HG03439 (cell line): ENCODE results near the gene MRPL24.
"Not testable (repeated sequence)": the region's sequence is repeated elsewhere in the genome, so short reads cannot be mapped to it uniquely, and the experiment has no call there.

Experiments used
- ATAC-seq: cut with Tn5 transposase; IDR thresholded peaks from one replicate; pipeline ENCODE4 v1.9.1; 2021; ENCODE audit warnings: mild to moderate bottlenecking, moderate library complexity; ENCODE audit not compliant: unreplicated experiment

MRPL24 gene

GRCh38 chr1:156760796-156761104 lies 19.9 kb upstream of the MRPL24 start:
- ATAC-seq = no peak

GRCh38 chr1:156760092-156760795 lies 19.4 kb upstream of the MRPL24 start:
- no peak for ATAC-seq

DNA sequence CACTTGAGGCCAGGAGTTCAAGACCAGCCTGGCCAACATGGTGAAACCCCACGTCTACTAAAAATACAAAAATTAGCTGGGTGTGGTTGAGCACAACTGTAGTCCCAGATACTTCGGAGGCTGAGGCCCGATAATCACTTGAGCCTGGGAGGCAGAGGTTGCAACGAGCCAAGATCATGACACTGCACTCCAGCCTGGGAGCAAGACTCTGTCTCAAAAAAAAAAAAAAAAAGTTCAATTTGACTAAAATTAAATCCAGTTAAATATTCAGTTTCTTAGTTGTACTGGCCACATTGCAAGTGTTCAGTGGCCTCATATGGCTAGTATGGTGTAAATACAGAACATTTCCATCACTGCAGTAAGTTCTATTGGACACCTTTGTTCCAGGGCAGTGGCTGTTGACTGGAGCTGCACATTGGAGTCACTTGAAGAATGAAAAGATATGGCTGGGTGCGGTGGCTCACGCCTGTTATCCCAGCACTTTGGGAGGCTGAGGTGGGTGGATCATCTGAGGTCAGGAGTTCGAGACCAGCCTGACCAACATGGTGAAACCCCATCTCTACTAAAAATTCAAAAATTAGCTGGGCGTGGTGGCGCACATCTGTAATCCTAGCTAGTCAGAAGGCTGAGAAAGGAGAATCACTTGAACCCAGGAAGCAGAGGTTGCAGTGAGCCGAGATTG lies 16.8 kb upstream of the MRPL24 start:
- ATAC-seq = not testable (repeated sequence)

DNA sequence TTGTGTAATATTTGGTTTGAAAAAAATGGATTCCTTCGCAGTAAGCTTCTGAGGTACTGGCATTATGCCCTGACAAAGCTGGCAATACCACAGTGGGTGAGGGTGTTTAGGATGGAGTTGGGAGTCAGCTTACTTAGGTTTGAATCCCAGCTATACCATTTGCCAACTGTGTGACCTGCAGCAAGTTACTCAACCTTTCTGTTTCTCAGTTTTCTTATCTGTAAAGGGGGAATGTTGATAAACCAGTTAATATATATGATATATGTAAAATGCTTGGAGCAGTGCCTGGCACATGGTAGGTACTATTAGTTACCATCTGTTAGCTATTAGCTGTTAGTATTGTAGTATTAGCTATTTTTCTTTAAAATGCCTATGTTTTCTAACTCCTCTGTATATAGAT lies 15.5 kb upstream of the MRPL24 start:
- ATAC-seq = no peak

DNA sequence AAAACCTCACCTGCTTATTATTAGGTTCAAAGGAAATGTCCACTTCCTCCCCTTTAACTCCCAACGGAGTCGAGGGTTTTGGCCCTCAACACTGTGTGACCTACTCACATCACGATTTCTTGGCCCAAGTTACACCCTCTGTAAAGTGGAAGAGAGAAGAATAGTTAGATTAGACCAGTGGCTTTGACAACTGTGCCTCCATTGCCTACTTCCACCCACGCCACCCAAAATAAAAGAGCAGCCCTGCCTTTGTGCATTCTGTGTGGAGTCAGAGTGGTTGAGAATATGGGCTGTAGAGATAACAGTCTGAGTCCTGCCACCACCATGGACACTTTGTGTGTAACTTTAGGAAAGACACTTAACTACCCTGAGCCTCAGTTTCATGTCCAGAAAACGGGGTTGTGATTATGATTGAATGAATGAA lies 14.7 kb upstream of the MRPL24 start:
- no peak for ATAC-seq

- ATAC-seq = no peak
Measured at GRCh38 chr1:156754219-156754618, 13.3 kb upstream of the MRPL24 start.

GRCh38 chr1:156752843-156753482 lies 12.1 kb upstream of the MRPL24 start:
- no peak for ATAC-seq

DNA sequence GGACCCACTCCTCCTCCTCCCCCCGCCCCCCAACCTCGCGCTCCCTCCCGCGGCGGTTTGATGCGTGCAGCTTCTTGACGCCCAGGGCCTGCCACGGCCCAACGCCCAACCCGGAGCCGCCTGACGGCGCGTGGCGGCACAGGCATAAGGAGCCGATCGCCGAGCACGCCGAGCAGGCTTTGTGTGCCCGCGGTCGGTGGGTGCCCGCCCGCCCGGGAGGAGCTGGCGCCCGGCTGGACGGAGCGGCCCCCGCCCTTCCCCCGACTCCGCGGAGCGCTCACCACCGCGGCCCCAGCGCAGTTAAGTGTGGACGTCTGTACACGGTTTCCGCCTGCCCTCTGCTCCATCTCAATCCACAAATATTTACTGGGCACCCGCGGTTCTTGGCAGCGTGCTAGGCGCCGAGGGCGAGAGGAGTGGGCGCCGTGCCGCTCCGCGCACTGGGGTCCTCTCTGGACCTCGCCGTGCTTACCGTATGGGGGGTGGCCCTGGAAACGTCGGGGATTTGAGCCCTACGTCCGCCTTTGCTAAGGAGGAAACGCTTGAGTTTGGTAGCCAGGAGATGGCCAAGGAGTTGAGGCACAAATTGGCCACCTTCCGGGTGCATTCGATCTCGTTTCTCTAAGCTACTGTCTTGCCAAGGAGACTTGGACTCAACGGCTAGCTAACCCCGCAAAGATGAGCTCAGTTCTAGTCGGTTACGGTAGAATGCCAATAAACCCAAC lies 11.0 kb upstream of the MRPL24 start:
- ATAC-seq = peak; percentile 68

GRCh38 chr1:156751451-156751756 lies 10.5 kb upstream of the MRPL24 start, which contains the start of gene HDGF:
Gene HDGF (minus strand): TSS chr1:156751675. CDS start chr1:156751429, 246 bp downstream.
- peak; percentile 10 for ATAC-seq

DNA sequence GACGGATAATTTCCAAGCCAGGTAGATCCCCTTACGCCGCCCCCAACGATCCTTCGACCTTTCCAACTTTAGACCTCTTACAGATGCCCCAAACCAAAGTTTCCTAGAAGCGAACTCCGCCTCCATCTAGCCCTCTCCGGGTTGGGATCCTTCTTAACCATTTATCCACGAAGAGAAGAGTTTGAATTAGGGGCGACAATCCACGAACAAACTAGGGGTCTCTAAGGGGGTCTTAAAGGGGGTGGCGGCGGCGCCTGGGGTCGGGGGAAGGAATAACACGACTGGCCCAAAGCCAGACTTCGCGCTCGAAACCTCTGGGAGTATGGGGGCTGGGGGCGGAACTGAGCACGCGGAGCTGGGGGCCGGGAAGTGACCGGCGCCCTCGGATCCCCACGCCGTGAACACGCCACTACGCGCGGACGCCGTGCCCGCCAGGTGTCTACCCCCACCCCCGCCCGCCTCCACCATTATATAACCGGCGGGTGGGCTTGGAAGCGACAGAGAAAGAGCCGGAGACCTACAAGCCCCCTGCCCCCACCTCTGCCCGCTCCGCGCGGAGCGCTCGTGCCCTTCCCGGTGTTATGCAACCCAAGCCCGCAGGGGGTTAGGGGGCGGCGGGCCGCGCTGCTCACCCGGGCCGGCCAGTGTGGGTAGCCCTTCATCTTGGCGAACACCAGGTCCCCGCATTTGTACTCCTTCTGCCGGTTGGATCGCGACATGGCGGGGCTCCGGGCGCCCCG lies 10.0 kb upstream of the MRPL24 start:
- ATAC-seq = peak; percentile 14

DNA sequence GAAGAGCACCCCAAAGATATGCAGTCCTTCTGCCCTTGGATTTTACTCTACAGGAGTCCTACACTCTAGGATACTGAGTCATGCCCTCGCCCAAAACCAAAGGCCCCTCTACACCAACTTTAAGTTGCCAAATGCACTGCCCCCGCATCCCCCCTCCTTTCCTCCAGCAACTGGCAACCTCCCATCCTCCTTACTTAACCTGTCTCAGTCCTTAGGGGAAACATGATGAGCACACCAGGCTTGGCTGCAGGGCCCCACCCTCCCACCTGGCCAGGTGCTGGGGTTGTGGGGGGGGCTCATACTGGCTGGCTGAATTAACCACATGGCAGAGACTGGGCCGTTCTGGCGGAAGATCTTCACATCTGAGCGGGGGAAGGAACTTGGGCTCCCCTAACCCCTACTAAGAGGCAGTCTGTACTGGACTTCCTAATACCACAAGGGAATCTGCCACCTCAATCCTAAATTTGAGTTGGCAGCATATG lies 9.3 kb upstream of the MRPL24 start:
- ATAC-seq = no peak

DNA sequence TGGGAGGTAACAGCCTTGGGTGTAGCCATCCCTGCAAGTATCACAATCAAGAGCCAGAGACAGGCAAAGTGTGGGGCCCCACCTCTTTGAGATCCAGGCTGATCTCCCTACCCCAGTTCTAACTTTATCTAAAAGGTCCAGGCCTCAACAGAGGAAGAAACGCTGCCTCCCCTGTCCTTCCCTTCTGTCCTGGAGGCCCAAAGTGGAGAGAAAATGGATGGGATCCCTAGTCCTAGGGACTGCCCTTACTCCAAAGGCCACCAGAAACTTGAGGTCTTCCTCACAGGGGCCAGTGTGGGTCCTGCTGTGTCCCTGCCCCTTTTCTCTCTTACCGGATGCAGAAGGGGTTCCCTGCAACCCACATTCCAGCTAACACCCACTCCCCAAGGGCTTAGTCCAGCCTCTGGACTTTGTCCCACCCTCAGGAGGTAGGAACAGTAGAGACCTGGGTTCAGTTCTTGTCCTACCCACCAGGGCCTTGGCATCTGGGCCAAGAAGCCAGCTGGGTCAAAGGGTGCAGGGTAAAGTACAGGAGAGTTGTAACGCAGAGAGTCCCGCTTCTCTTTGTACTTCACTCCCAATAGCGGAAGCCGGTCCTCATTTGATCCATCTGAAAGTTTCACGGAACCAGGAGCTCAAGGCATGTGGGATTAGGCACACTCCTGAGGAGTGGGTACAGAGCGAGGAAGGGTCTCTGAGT lies 8.7 kb upstream of the MRPL24 start:
- ATAC-seq = no peak

GRCh38 chr1:156748670-156749418 lies 8.0 kb upstream of the MRPL24 start:
- no peak for ATAC-seq

DNA sequence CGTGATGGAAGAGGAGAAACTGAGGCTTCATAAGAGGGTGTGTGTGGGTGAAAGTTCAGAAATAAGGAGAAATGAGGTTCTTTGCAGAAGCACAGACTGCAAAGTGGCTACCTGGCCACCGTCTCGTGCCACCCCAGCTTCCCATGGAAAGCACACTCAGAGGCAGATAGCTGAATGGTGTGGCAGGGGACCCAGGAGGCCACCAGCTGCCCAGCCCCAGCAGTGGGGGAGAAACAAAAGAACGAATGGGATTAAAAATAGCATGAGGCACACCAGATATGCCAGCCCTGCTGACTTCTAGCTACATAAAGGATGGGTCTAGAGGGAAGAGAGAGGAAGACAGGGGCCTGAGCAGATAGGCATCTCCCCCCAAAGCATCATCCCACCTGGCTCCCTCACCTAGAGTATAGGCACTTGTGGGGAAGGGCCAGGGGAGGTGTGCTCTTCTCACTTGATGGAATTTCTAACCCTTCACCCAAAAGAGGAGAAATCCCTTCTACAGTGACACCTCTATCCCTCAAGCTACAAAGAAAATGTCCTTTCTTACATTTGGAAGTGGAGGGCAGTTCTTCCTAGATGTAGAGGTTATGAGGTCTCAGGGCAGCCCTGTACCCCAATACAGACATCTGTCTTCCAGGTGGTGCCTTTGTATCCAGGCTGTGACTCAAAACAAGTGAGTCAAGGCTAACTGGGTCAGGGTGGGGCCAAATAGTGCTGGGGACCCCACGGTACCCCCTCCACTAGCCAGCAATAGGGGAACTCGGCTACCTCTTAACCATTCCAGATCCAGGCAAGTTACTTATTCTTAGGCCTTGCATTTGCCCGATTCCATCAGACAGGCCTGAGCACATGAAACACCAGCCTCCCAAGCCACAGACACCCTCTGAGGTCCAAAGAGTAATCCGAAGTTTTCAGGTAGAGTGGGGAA lies 7.1 kb upstream of the MRPL24 start:
- ATAC-seq = no peak

GRCh38 chr1:156746728-156747631 lies 6.1 kb upstream of the MRPL24 start:
- no peak for ATAC-seq

DNA sequence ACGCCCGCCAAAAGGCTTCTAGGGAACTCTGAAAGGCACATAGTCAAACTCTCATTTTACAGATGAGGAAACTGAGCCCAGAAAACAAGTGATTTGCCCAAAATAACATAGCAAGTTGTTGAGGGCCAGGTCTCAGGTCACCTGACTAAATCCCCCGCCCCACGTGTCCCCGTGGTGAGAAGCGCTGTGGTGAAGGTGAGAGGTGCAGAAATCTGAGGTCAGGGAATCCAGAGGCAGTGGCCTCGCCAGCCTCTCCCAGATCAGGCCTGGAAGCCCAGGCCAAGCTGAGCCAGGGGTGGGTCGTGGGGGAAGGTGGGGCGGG lies 5.5 kb upstream of the MRPL24 start:
- no peak for ATAC-seq

- ATAC-seq = no peak
Measured at GRCh38 chr1:156745881-156746280, 5.0 kb upstream of the MRPL24 start.
